ENCODE measurements around the gene NCL. TPM values are rescaled to one million over a fixed set of nuclear protein-coding genes. Genes with fewer than 3 reads are reported as not detected.

The NCL gene
- total and polyA plus RNA-seq, 2 of the 4 experiments (the other 2 are of a cell fraction): 267 to 289 TPM

- no peak overlapping the region for H3K4me2 ChIP-seq (ENCODE audit: low read depth, low read length)
- ChIA-PET CTCF (no interaction called here), POLR2A (ENCODE audit: unreplicated experiment) (no interaction called here)
- dilution Hi-C loops (cut with HindIII; ENCODE audit: low sequenced_read_pairs, unreplicated experiment): no loop called here
- H3K79me1 ChIP-seq (ENCODE audit: low read depth in 1 of 2, low read length in 2 of 2): peaks cover 29 to 45% of the 10 kb centered on the region in 2 experiments
- H3K9ac ChIP-seq (ENCODE audit: low read depth, low read length): no peak overlapping the region
- no peak overlapping the region for H3K27ac ChIP-seq (ENCODE audit: insufficient read depth, low read length)
- no TSS peak for BruUV-seq (replicated peaks)
- no peaks in the 10 kb centered on the region for H3K27me3 ChIP-seq (ENCODE audit: control insufficient read depth, insufficient read depth, low read length)
- intact Hi-C loops (cut with micrococcal nuclease): loop anchor here (10.0 kb wide), 1 partner anchor 552 kb away; no protein-coding TSS in a partner anchor
- no CpG with 5 or more reads among the region's 4 CpGs for WGBS, 2 experiments (ENCODE audit: extremely low coverage in 2 of 2, insufficient read length in 1 of 2)
- H4K91ac ChIP-seq (ENCODE audit: insufficient read depth, low read depth, low read length): no peak overlapping the region
- no peak for ATAC-seq (ENCODE audit: low read depth)
- no peak overlapping the region for H3K14ac ChIP-seq (replicated peaks; ENCODE audit: low read depth, low read length)
- no peak overlapping the region for H2BK120ac ChIP-seq (ENCODE audit: low read depth, low read length)
- no peak overlapping the region for H4K8ac ChIP-seq (ENCODE audit: low read depth in 2 of 2, low read length in 2 of 2)
- H3K4me3 ChIP-seq (ENCODE audit: insufficient read depth, low read depth, low read length): no peak overlapping the region
- H3K36me3 ChIP-seq (ENCODE audit: control insufficient read depth, insufficient read depth, low read length): peaks cover 71% of the 10 kb centered on the region
- no peak overlapping the region for H3K23ac ChIP-seq (ENCODE audit: low read depth, low read length)
- H3K18ac ChIP-seq (ENCODE audit: low read depth, low read length): no peak overlapping the region
- peaks cover 46% of the 10 kb centered on the region for H4K20me1 ChIP-seq (ENCODE audit: insufficient read depth, low read length)
- peak; percentile 55 for TF ChIP-seq CEBPB (IDR thresholded peaks at IDR 0.05; ENCODE audit: low read depth, low read length)
- no peak for TF ChIP-seq POLR2A (IDR thresholded peaks at IDR 0.05; ENCODE audit: low read depth, low read length)
- H3K56ac ChIP-seq (ENCODE audit: extremely low read depth, insufficient read depth, low read length): no peak overlapping the region
- H3K4me1 ChIP-seq (ENCODE audit: control insufficient read depth, insufficient read depth, low read length): no peaks in the 10 kb centered on the region
- no peak overlapping the region for H2BK15ac ChIP-seq (ENCODE audit: low read depth, low read length)
- H2AK5ac ChIP-seq (ENCODE audit: low read depth, low read length): no peak overlapping the region
- H2AFZ ChIP-seq (replicated peaks; ENCODE audit: low read length, poor library complexity): no peak overlapping the region
- DNase-seq: peak; percentile 21
- H3K9me1 ChIP-seq (ENCODE audit: insufficient read depth, low read length): peaks cover 9% of the 10 kb centered on the region; the same call in 1 of the 2 replicates
- H2BK20ac ChIP-seq (ENCODE audit: low read depth, low read length): no peak overlapping the region
- H2AK9ac ChIP-seq (replicated peaks; ENCODE audit: low read depth, low read length, poor library complexity): no peak overlapping the region
- H3K9me3 ChIP-seq (ENCODE audit: control insufficient read depth, insufficient read depth, low read length): no peaks in the 10 kb centered on the region
- H2BK5ac ChIP-seq (ENCODE audit: low read depth, low read length, poor library complexity, severe bottlenecking): no peak overlapping the region
- H3K4ac ChIP-seq (ENCODE audit: low read depth, low read length): no peak overlapping the region
- H4K5ac ChIP-seq (ENCODE audit: low read depth, low read length): no peak overlapping the region
- in situ Hi-C loops (cut with MboI; ENCODE audit: low sequenced_read_pairs): loop anchor here (10.0 kb wide), 1 partner anchor 352 kb away; no protein-coding TSS in a partner anchor
Observed at GRCh38 chr2:231457101-231457500, 7.2 kb downstream of the NCL start.
